GM18511 (cell line): Measurements from ENCODE around the gene CTIF.
"Not testable (repeated sequence)": the region's sequence is repeated elsewhere in the genome, so short reads cannot be mapped to it uniquely, and the experiment has no call there.

ENCODE experiments used
- ATAC-seq: cut with Tn5 transposase; IDR thresholded peaks from one replicate; pipeline ENCODE4 v1.9.1; 2021; ENCODE audit warnings: mild to moderate bottlenecking, moderate library complexity; ENCODE audit not compliant: unreplicated experiment

The CTIF gene

GRCh38 chr18:48854780-48855179 lies 315.9 kb downstream of the CTIF start:
- ATAC-seq: no peak

DNA sequence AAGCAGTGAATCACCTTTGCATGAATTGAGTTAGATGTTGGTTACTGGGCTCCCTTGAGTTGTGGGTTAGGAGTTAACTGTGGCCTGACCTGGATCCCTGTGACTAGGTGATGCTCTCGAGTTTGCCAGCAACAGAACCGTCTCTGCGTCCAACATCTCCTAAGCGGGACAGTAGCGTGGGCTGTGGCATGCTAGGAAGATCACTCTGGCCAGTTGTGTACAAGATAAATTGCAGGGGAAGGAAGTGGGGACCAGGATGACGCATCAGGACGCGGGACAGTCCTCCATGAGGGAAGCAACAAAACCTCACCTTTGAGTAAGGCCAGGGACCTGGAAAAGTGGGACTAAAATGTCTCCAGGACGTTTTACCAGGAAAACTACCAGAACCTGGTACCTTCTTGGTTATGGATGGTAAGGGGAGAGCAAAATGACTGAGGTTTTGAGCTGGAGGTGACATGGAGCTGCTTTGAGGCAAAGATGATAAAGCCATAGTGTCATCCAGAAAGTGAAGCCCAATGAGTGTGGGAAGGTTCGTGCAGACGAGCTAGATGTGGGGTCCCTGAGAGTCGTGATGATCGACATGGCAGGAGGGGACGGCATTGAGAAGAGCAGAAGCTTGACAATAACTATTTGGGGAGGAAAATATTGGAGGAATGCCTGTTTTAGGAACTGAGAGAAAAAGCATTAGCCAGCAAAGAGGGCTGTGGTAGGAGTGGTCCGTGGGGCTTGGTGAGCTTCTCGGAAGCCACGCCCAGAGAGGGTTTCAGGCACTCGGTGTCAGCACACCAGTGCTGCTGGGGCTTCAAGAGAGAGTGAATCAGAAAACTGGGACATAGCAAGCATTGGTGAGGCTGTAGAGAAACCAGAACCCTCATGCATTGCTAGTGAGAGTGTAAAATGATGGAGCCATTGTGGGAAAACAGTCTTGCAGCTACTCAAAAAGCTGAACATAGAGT lies 316.9 kb downstream of the CTIF start:
- ATAC-seq: no peak

GRCh38 chr18:48857023-48857694 lies 318.3 kb downstream of the CTIF start:
- ATAC-seq: no peak

DNA sequence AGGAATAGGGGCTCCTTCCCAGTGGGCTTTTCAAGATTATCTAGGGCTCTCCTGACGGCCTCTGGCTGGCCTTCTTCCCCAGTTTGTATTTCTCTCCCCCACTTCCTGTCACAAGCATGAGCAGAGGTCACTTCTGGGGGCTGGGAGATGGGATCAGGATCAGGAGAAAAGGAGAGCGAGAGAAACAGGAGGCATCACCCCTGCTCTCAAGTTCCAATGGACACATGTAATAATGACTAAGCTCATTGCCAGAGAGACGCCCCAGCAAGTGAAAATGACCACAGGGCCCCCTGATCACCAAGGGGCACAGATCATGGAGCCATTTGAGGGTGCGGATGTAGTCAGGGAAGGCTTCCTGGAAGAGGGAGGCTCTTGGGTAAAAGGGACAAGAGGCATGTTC lies 319.8 kb downstream of the CTIF start:
- no peak for ATAC-seq

- ATAC-seq: no peak
Measured at GRCh38 chr18:48859311-48860268, 320.8 kb downstream of the CTIF start.

- ATAC-seq: no peak
Measured at GRCh38 chr18:48860269-48861180, 321.7 kb downstream of the CTIF start.

- no peak for ATAC-seq
Measured at GRCh38 chr18:48861181-48861708, 322.4 kb downstream of the CTIF start.

DNA sequence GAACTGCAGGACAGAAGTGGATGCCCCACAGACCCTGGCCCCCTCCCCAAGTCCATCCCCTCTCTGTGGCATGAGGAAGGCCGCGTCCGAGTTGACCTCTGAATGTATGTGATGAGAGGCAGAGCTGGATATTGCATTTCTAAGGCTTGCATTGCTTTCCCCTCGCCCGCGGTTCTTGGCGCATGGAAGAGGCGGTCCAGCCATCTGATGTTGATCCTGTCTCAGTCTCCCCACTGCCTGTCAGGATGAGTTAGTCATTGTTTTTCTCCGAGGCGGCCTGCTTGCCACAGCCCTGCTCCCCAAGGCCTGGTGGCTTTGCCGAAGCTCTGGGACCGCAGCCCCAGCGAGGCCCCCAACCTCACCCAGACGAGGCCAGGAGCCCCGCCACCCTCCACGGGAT lies 323.3 kb downstream of the CTIF start:
- ATAC-seq: no peak

- ATAC-seq: no peak
Measured at GRCh38 chr18:48862678-48863270, 323.9 kb downstream of the CTIF start.

- no peak for ATAC-seq
Measured at GRCh38 chr18:48863432-48864065, 324.7 kb downstream of the CTIF start.

GRCh38 chr18:48864876-48865275 lies 326.0 kb downstream of the CTIF start:
- no peak for ATAC-seq

- ATAC-seq: no peak
Measured at GRCh38 chr18:48866028-48866733, 327.4 kb downstream of the CTIF start.

- ATAC-seq: no peak
Measured at GRCh38 chr18:48866856-48867255, 328.0 kb downstream of the CTIF start.

- no peak for ATAC-seq
Measured at GRCh38 chr18:48867978-48868377, 329.1 kb downstream of the CTIF start.

DNA sequence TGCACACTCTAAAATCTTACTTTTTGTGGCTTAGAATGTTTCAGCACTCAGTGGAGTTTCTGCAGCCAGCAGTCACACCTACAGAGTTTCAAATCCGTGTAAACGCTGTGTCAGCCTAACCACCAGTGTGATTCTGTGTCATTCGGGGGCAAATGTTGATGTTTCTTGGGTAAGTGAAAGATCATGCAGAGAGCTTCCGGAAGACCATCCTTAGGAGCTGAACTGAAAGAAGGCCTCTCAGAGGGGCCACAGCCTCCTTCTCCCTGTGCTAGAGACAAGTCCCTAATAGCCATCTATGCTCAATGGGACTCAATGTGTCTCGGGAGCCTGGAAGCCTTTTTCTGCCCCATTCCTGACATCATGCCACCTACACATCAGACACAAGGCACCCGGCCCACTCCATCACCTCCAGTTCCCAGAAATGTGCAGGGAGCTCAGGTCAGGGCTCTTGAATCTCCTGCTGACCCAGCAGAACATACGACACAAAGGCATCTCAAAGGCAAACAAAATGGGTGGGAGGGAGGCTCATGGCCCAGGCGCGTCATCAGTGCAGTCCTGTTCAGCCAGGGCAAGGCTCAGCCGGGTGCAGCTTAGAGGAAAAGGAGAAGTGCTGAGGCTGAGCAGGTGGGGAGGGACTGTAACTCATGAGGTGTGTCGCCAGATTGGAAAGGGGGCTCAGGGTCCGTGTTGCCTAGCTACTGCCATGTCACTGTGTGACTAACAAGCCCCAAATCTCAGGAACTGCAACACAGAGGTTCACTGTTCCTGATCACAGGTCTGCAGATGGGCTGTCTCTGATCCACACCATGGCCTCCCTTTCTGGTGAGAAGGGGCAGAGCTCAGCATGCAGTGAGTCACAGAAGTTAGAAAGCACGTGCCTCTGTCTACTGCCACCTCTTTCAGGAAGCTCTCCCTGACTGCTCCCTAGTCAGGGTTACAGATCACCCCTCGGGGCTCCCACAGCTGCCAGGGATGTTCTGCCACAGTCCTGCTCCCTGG lies 329.9 kb downstream of the CTIF start:
- peak; percentile 92 for ATAC-seq

GRCh38 chr18:48869591-48869990 lies 330.8 kb downstream of the CTIF start:
- ATAC-seq: no peak

GRCh38 chr18:48870926-48871325 lies 332.1 kb downstream of the CTIF start:
- not testable (repeated sequence) for ATAC-seq
